Activated CD4-positive, alpha-beta memory T cell treated with anti-CD3 and anti-CD28 coated beads, Interleukin-2, amount 10 ng/mL, durations not matched to agents 7 days and 5 days (primary cell): ENCODE measurements around the gene GTF3C4. TPM values are rescaled to one million over a fixed set of nuclear protein-coding genes. Genes with fewer than 3 reads are reported as not detected.

Experiments used
- CTCF ChIA-PET: fragments of 350-600 bp; sonication (Branson Sonifier 250); formaldehyde crosslinking; loops from one replicate; lab custom pipeline; 2021; ENCODE audit warnings: antibody characterized with exemption, inconsistent platforms; lab: Charles Lee
- POLR2A ChIA-PET: fragments of 350-600 bp; sonication (Branson Sonifier 250); formaldehyde crosslinking; loops from one replicate; lab custom pipeline; 2021; ENCODE audit warnings: antibody characterized with exemption; lab: Charles Lee
- DNase-seq: peaks from one replicate; pipeline ENCODE4 v3.0.0-alpha.2; 2020
- H3K27ac Mint-ChIP-seq: one replicate; pipeline ENCODE4 v1.8.0; 2021; ENCODE audit warnings: mild to moderate bottlenecking, mixed read lengths
- H3K27me3 Mint-ChIP-seq: one replicate; pipeline ENCODE4 v1.8.0; 2021; ENCODE audit warnings: mixed read lengths
- H3K36me3 Mint-ChIP-seq: one replicate; pipeline ENCODE4 v1.8.0; 2021; ENCODE audit warnings: low read depth, mixed read lengths
- H3K4me1 Mint-ChIP-seq: one replicate; pipeline ENCODE4 v1.8.0; 2021; ENCODE audit warnings: mixed read lengths
- H3K4me3 Mint-ChIP-seq: one replicate; pipeline ENCODE4 v1.8.0; 2021; ENCODE audit warnings: mild to moderate bottlenecking, mixed read lengths
- H3K9me3 Mint-ChIP-seq: one replicate; pipeline ENCODE4 v1.8.0; 2021; ENCODE audit warnings: mixed read lengths
- total RNA-seq, 2 experiments: library from RNA; stranded (reverse); gene quantifications; one replicate each; pipeline ENCODE4 v1.2.3, GENCODE V29; 2021

GTF3C4 gene
- total RNA-seq, 2 experiments from 2014 or later: 11.8 to 13.0 TPM

DNA sequence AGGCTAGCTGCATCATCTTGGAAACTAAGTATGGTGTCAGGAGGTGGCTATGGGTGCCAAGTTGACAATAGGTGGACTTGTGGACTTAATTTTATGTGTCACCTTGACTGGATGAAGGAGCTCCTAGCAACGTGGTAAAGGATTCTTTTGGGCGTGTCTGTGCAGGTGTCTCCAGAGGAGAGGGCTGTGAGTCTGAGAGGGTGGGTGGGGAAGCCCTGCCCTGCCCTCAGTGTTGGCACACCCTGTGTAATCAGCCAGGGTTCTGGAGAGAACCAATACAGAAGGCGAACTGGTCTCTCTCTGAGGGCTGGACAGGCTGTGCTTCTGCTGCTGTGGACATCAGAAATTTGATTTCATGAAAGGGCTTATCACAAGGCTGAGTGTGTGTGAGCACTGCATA, 61.0 kb downstream of the GTF3C4 start:
- Mint-ChIP-seq H3K4me3 (no peak overlapping the region), H3K27ac (no peak overlapping the region), H3K4me1 (no peaks in the 10 kb centered on the region), H3K9me3 (no peaks in the 10 kb centered on the region), H3K27me3 (peaks cover 21% of the 10 kb centered on the region), H3K36me3 (no peaks in the 10 kb centered on the region)
- no peak for DNase-seq
- POLR2A ChIA-PET: no interaction called here
- CTCF ChIA-PET: no interaction called here

DNA sequence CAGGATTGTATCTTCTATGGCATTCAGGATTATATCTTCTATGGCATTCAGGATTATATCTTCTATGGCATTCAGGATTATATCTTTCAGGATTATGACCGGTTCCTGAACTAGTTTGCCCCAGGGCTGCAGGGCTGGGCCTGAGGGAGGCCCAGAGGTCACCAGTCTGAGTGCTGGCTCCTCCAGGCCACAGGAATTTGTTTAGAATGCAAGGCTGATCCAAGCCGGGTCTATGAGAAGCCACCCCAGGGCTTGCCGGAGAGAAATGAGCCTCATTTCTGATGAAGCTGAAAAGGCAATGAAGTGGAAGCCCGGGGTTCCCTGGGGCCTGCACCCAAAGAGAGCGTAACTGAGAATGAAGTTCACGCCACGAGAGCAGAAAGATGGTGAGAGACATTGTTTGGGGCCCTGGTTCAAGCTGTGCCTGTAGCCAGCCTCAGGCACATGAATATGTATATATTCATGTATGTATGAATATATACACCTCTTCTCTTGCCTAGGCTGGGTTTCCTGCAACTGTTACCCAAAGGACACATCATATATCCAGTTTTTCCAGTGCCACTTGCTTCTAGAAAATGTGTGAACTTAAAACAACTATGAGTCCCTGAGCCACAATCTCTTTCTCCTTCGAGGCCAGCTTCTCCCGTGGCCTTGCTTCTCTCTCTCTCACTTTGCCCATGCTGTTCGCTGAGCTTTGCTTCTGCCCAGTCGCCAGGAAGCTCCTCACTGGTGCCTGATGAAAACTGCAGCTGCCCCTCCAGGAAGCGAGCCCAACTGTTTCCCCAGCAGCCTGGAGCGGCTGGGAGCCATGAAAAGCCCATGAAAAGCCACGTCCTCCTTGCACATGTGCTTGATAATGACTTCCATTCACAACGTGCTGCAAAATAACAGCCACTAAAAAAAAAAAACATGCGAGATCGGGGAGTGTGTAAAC, 62.3 kb downstream of the GTF3C4 start:
- ChIA-PET POLR2A (no interaction called here), CTCF (no interaction called here)
- Mint-ChIP-seq H3K4me3 (no peak overlapping the region), H3K36me3 (no peaks in the 10 kb centered on the region), H3K9me3 (no peaks in the 10 kb centered on the region), H3K4me1 (no peaks in the 10 kb centered on the region), H3K27ac (no peak overlapping the region), H3K27me3 (peaks cover 16% of the 10 kb centered on the region)
- DNase-seq: no peak

DNA sequence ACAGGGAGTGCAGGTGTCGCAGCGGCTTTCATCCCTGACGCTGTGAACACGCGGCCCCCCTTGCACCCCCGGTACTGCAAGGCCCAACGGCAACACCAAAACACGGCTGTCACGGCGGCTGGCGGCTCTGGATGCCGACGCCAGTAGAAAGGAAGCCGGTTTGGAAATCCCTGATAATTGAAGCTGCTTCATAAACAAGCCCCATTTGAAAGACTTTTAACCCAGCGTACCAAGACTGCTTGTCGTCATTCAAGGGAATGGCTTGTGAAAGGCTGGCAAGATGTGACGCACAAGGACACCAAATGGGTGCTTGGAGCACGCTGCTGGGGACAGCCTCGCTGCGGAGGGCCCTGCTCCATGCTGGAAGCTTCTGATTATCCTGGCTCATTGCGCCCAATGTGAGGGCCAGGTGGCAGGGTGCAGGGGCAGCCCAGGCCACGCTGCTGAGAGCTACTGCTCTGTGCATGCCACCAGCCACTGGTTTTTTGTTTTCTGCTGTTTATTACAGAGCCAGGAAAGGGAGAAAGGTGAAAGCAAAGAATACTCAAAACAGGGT, 63.1 kb downstream of the GTF3C4 start:
- Mint-ChIP-seq H3K4me1 (no peaks in the 10 kb centered on the region), H3K9me3 (no peaks in the 10 kb centered on the region), H3K27me3 (peaks cover 14% of the 10 kb centered on the region), H3K4me3 (no peak overlapping the region), H3K27ac (no peak overlapping the region), H3K36me3 (no peaks in the 10 kb centered on the region)
- ChIA-PET POLR2A (no interaction called here), CTCF (no interaction called here)
- no peak for DNase-seq

DNA sequence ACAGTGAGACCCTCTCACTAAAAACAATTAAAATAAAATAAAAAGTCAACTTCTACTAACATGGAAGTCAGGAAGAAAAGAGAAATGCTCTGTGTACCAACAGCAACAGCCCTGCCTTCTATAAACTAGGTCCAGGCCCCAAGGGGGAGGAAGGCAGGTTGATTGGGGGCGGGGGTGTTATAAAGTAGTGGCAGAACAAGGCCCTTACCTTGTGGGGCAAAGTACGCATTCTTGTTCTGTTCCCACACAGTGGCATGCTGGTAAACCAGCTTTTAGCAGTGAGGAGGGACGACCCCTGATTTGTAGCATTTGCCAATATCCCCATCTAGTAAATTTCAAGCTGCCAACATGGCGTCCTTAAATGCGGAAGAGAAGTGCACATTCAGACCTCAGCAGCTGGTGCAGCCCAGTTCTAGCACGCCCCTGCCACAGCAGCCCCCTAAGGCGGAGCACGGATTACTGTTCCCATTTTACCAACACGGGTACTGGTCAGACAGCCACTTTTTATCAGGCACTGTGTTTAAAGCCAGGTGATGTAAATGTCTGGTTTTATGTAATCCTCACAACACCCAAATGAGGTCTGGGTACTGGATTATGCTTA, 69.5 kb downstream of the GTF3C4 start:
- CTCF ChIA-PET: interaction anchor here (0.7 to 0.9 kb wide), 2 partner anchors 447 to 1239 kb away, joined by 3 read pairs; no protein-coding TSS in a partner anchor

DNA sequence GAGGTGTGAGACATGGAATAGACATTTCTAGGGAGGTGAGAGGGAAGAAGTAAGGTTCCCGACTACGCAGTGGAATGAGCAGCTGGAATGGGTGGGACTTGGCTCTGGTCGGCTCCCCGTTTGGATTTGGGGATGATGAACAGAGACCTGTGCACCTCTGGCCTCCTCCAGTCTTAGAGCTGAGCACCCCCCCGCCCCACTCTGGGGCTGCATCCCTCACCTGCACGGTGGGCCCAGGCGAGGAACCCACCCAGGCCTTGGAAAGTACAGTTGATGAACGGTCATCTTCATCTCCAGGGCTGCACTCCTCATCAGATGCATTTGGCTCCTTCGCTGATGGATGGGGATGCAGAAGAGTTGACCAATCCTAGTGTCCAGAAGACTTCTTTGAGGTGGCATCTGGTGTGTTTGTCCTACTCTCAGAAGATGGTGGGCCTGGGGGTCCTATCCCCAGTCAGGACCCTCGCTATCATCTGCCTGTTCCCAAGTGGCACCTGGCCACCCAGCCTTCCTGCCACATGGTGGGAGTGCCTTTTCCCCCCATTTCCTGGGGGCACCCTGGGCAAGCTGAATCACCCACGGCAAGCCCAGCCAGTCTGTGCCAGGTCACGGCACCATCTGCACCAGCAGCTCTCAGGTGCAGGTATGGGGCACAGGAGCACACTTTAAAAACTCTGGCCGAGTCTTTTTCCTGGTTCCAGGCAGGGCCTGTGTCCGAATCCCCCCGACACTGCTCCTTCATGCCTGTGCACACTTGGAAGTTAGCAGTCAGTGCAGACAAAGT, 70.5 kb downstream of the GTF3C4 start:
- H3K27me3 Mint-ChIP-seq: peaks cover 34% of the 10 kb centered on the region
- H3K36me3 Mint-ChIP-seq: no peaks in the 10 kb centered on the region
- H3K4me1 Mint-ChIP-seq: no peaks in the 10 kb centered on the region
- DNase-seq: no peak
- no peaks in the 10 kb centered on the region for H3K9me3 Mint-ChIP-seq
- no peak overlapping the region for H3K27ac Mint-ChIP-seq
- ChIA-PET CTCF (interaction anchor here (0.9 kb wide), 2 partner anchors 162 to 446 kb away, joined by 3 read pairs; no protein-coding TSS in a partner anchor), POLR2A (no interaction called here)
- H3K4me3 Mint-ChIP-seq: no peak overlapping the region

More for the DNA sequence above, 69.5 kb downstream of the GTF3C4 start:
- H3K4me1 Mint-ChIP-seq: no peaks in the 10 kb centered on the region
- no peak for DNase-seq
- no peak overlapping the region for H3K4me3 Mint-ChIP-seq
- POLR2A ChIA-PET: interaction anchor here (0.9 kb wide), 1 partner anchor 69 kb away, joined by 3 read pairs; no protein-coding TSS in a partner anchor
- H3K27ac Mint-ChIP-seq: no peak overlapping the region
- no peaks in the 10 kb centered on the region for H3K36me3 Mint-ChIP-seq
- H3K27me3 Mint-ChIP-seq: peaks cover 25% of the 10 kb centered on the region
- H3K9me3 Mint-ChIP-seq: no peaks in the 10 kb centered on the region

DNA sequence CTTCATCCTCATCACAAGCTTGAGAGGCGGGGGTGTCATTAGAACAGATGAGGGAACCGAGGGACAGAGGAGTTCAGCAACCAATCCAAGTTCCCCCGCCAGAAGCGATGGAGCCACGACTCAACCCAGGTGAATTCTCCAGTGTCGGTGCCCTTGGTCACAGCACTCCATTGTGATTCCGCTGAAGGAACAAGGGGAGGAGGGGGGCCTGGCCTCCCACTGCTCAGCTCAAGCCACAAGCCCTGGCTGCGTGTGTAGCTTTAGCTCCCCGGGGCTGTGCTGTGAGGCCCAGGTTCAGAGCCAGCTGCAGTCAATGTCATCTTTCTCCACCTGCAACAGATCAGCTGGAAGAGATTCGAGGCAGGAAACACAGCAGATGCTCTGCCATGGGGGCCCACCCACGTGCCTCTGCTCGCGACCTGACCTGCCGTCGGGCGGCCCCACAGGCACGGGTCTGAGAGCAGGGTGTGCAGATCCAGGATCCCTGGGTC, 72.6 kb downstream of the GTF3C4 start:
- ChIA-PET POLR2A (no interaction called here), CTCF (no interaction called here)
- Mint-ChIP-seq H3K36me3 (no peaks in the 10 kb centered on the region), H3K27ac (no peak overlapping the region), H3K4me1 (no peaks in the 10 kb centered on the region), H3K9me3 (no peaks in the 10 kb centered on the region), H3K27me3 (peaks cover 47% of the 10 kb centered on the region), H3K4me3 (no peak overlapping the region)
- no peak for DNase-seq

DNA sequence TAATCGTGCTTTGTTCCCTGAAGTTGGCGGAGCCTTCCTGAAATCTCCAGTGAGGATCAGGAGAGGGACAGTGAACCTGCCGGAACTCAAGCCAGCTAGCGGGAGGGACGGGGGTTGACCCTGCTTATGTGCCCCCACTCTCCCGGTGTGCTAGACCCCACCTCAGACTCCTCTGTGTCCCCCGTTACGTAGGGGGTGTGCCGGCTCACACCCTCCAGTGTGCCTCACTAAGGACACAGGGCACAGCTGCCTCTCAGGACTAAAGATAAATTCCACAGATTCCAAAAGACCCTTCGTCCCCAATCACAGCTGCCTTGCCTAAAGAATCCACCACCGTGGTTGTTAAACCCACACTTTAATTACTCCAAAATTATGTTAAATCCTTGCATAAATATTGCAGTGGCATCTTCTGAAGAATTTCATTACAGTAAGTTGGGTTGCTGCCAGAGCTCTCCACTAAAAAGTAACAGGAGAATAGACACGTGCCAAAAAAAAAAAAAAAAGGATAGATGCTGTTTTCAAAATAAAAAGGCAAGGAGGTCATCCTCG, 73.7 kb downstream of the GTF3C4 start:
- Mint-ChIP-seq H3K4me3 (no peak overlapping the region), H3K4me1 (no peaks in the 10 kb centered on the region), H3K9me3 (no peaks in the 10 kb centered on the region), H3K27me3 (peaks cover 47% of the 10 kb centered on the region), H3K36me3 (no peaks in the 10 kb centered on the region), H3K27ac (no peak overlapping the region)
- DNase-seq: no peak
- ChIA-PET CTCF (no interaction called here), POLR2A (no interaction called here)

Other genes starting within 250 kb of the GTF3C4 start
- not detected for gene BARHL1, start 87.9 kb upstream of the GTF3C4 start, total RNA-seq
- gene DDX31, start 481 bp upstream of the GTF3C4 start, total RNA-seq: 10 to 100 TPM; 10.2 to 10.5 TPM
- not detected for gene AK8, start 207.8 kb downstream of the GTF3C4 start, total RNA-seq
- 1 to 10 TPM; 3.2 to 3.6 TPM for gene SPACA9, start 208.4 kb downstream of the GTF3C4 start, total RNA-seq